Fibroblast of lung (primary cell): ENCODE measurements around the gene PPP2R1B. TPM values are rescaled to one million over a fixed set of nuclear protein-coding genes. Genes with fewer than 3 reads are reported as not detected.
A peak's percentile ranks its signal among the peaks of the same experiment; 100 is the strongest.

Experiments
- DNase-seq, 2 donors: peaks; one replicate each; pipeline versions ENCODE4 v3.0.0 to v3.0.0-alpha.2; 2010; ENCODE audit warnings: low read depth in 2 of 2
- H2AFZ ChIP-seq: 2 replicates; pipeline ENCODE4 v1.5.1; 2012; ENCODE audit warnings: low read length, control low read depth, inconsistent platforms
- H3K27ac ChIP-seq: 2 replicates; pipeline ENCODE4 v1.5.1; 2011; ENCODE audit warnings: low read length, control low read depth; ENCODE audit not compliant: insufficient read depth
- H3K27me3 ChIP-seq: 2 replicates; pipeline ENCODE4 v1.5.1; 2011; ENCODE audit warnings: mild to moderate bottlenecking, low read length; ENCODE audit not compliant: control insufficient read depth, insufficient read depth
- H3K36me3 ChIP-seq: 2 replicates; pipeline ENCODE4 v1.5.1; 2011; ENCODE audit warnings: low read length; ENCODE audit not compliant: control insufficient read depth, insufficient read depth
- H3K4me1 ChIP-seq: 2 replicates; pipeline ENCODE4 v1.5.1; 2011; ENCODE audit warnings: low read length; ENCODE audit not compliant: control insufficient read depth, insufficient read depth; ENCODE audit errors: extremely low read depth
- H3K4me2 ChIP-seq: 2 replicates; pipeline ENCODE4 v1.5.1; 2011; ENCODE audit warnings: low read length, control low read depth; ENCODE audit not compliant: insufficient read depth; ENCODE audit errors: extremely low read depth
- H3K4me3 ChIP-seq, 4 experiments: fragments of 200-600 bp in 1 of 4; sonication (generic) in 1 of 4; replicated peaks in 1 of 4; 2 replicates each; pipeline ENCODE4 v1.5.1; 2011 to 2016; ENCODE audit warnings: low read length in 4 of 4, low read depth in 3 of 4, mild to moderate bottlenecking in 3 of 4, control low read depth in 2 of 4, inconsistent platforms in 1 of 4, mixed read lengths in 1 of 4; ENCODE audit not compliant: insufficient read depth in 1 of 4; ENCODE audit errors: control extremely low read depth in 1 of 4
- H3K79me2 ChIP-seq: 2 replicates; pipeline ENCODE4 v1.5.1; 2012; ENCODE audit warnings: mild to moderate bottlenecking, low read length, inconsistent platforms; ENCODE audit not compliant: control insufficient read depth, insufficient read depth
- H3K9ac ChIP-seq: 2 replicates; pipeline ENCODE4 v1.5.1; 2011; ENCODE audit warnings: mild to moderate bottlenecking, low read length, control low read depth; ENCODE audit not compliant: insufficient read depth
- H3K9me3 ChIP-seq: 2 replicates; pipeline ENCODE4 v1.5.1; 2012; ENCODE audit warnings: low read depth, low read length; ENCODE audit not compliant: control insufficient read depth, insufficient read depth
- H4K20me1 ChIP-seq: 2 replicates; pipeline ENCODE4 v1.5.1; 2011; ENCODE audit warnings: low read length; ENCODE audit not compliant: control insufficient read depth, insufficient read depth; ENCODE audit errors: extremely low read depth
- EZH2 ChIP-seq: IDR thresholded peaks from 2 replicates; pipeline ENCODE4 v1.5.1; 2012; ENCODE audit warnings: low read length, control low read depth, mild to moderate bottlenecking; ENCODE audit errors: missing control alignments
- polyA plus RNA-seq, 2 donors: library from polyadenylated mRNA; depleted of rRNA in 1 of 2; stranded (reverse) in 1 of 2; unstranded in 1 of 2; fragments of >200 nt; gene quantifications; 2 replicates each; pipeline ENCODE4 v1.2.1, GENCODE V29; 2011 to 2012; ENCODE audit warnings: missing spikeins in 1 of 2
- total RNA-seq: library from RNA; depleted of rRNA; stranded (reverse); fragments of >200 nt; gene quantifications from 2 replicates; pipeline ENCODE4 v1.2.1, GENCODE V29; 2014
- TF ChIP-seq, protein P1 (sequence below), 2 donors: IDR thresholded peaks in 1 of 2; conservative IDR thresholded peaks in 1 of 2; 1 replicate in 1 of 2; 2 replicates in 1 of 2; pipeline ENCODE4 v1.5.1; 2011 to 2012; ENCODE audit warnings: low read length in 2 of 2, control low read depth in 1 of 2, inconsistent platforms in 1 of 2, low read depth in 1 of 2, mild to moderate bottlenecking in 1 of 2

The PPP2R1B gene
- total and polyA plus RNA-seq, 2 donors (not counting 1 experiment from before 2014, with no cell fraction given): 40.3 to 43.1 TPM

GRCh38 chr11:111764621-111765020 lies 1.6 kb downstream of the PPP2R1B start:
- peak overlapping the region; percentile 88 to 94 (median 90) for H3K4me3 ChIP-seq
- no peaks in the 10 kb centered on the region for H3K9me3 ChIP-seq
- no peaks in the 10 kb centered on the region for H4K20me1 ChIP-seq
- H3K27me3 ChIP-seq: no peaks in the 10 kb centered on the region
- DNase-seq: peak; percentile 17 to 40
- peak overlapping the region; percentile 77 for H3K4me2 ChIP-seq
- peaks cover 5% of the 10 kb centered on the region for H3K4me1 ChIP-seq
- peaks cover 36% of the 10 kb centered on the region for H3K79me2 ChIP-seq
- TF ChIP-seq, protein P1, sequence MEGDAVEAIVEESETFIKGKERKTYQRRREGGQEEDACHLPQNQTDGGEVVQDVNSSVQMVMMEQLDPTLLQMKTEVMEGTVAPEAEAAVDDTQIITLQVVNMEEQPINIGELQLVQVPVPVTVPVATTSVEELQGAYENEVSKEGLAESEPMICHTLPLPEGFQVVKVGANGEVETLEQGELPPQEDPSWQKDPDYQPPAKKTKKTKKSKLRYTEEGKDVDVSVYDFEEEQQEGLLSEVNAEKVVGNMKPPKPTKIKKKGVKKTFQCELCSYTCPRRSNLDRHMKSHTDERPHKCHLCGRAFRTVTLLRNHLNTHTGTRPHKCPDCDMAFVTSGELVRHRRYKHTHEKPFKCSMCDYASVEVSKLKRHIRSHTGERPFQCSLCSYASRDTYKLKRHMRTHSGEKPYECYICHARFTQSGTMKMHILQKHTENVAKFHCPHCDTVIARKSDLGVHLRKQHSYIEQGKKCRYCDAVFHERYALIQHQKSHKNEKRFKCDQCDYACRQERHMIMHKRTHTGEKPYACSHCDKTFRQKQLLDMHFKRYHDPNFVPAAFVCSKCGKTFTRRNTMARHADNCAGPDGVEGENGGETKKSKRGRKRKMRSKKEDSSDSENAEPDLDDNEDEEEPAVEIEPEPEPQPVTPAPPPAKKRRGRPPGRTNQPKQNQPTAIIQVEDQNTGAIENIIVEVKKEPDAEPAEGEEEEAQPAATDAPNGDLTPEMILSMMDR (conservative IDR thresholded peaks at IDR 0.05 in 1 of 2, IDR thresholded peaks at IDR 0.05 in 1 of 2; ENCODE audit: low read depth in 1 of 2, low read length in 2 of 2): no peak
- no peak for TF ChIP-seq EZH2
- peaks cover 6% of the 10 kb centered on the region for H3K36me3 ChIP-seq
- no peak overlapping the region for H3K9ac ChIP-seq
- no peak overlapping the region for H2AFZ ChIP-seq
- no peak overlapping the region for H3K27ac ChIP-seq

- no peak for TF ChIP-seq EZH2
- TF ChIP-seq, protein P1 (conservative IDR thresholded peaks at IDR 0.05 in 1 of 2, IDR thresholded peaks at IDR 0.05 in 1 of 2; ENCODE audit: low read depth in 1 of 2, low read length in 2 of 2): peak; percentile 31 to 38
- H3K36me3 ChIP-seq: peaks cover 7% of the 10 kb centered on the region
- no peaks in the 10 kb centered on the region for H4K20me1 ChIP-seq
- H3K4me3 ChIP-seq: peak overlapping the region in 1 of 4 experiments; percentile 5
- H3K27me3 ChIP-seq: no peaks in the 10 kb centered on the region
- H3K9me3 ChIP-seq: no peaks in the 10 kb centered on the region
- H3K4me2 ChIP-seq: no peak overlapping the region
- peaks cover 36% of the 10 kb centered on the region for H3K79me2 ChIP-seq
- H3K27ac ChIP-seq: no peak overlapping the region
- no peak overlapping the region for H2AFZ ChIP-seq
- peaks cover 5% of the 10 kb centered on the region for H3K4me1 ChIP-seq
- H3K9ac ChIP-seq: no peak overlapping the region
- DNase-seq: peak; percentile 6 to 49
Measured at GRCh38 chr11:111762981-111763643, 3.1 kb downstream of the PPP2R1B start.

GRCh38 chr11:111762526-111762925 lies 3.7 kb downstream of the PPP2R1B start:
- H3K36me3 ChIP-seq: peaks cover 7% of the 10 kb centered on the region
- H3K4me1 ChIP-seq: peaks cover 5% of the 10 kb centered on the region
- no peaks in the 10 kb centered on the region for H3K27me3 ChIP-seq
- TF ChIP-seq, protein P1 (conservative IDR thresholded peaks at IDR 0.05 in 1 of 2, IDR thresholded peaks at IDR 0.05 in 1 of 2; ENCODE audit: low read depth in 1 of 2, low read length in 2 of 2): no peak
- TF ChIP-seq EZH2: no peak
- H3K9me3 ChIP-seq: no peaks in the 10 kb centered on the region
- H2AFZ ChIP-seq: no peak overlapping the region
- no peak overlapping the region for H3K4me3 ChIP-seq
- no peak overlapping the region for H3K4me2 ChIP-seq
- H4K20me1 ChIP-seq: no peaks in the 10 kb centered on the region
- no peak overlapping the region for H3K9ac ChIP-seq
- peaks cover 36% of the 10 kb centered on the region for H3K79me2 ChIP-seq
- H3K27ac ChIP-seq: no peak overlapping the region
- DNase-seq: no peak
